Measurements from ENCODE around the gene SOWAHD.
"Not testable (repeated sequence)": the region's sequence is repeated elsewhere in the genome, so short reads cannot be mapped to it uniquely, and the experiment has no call there.

The SOWAHD gene, protein sequence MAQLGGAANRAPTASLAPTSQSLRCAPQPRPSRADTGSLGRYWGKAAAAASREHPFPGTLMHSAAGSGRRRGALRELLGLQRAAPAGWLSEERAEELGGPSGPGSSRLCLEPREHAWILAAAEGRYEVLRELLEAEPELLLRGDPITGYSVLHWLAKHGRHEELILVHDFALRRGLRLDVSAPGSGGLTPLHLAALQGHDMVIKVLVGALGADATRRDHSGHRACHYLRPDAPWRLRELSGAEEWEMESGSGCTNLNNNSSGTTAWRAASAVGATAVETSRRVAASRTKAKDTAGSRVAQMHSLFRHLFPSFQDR

DNA sequence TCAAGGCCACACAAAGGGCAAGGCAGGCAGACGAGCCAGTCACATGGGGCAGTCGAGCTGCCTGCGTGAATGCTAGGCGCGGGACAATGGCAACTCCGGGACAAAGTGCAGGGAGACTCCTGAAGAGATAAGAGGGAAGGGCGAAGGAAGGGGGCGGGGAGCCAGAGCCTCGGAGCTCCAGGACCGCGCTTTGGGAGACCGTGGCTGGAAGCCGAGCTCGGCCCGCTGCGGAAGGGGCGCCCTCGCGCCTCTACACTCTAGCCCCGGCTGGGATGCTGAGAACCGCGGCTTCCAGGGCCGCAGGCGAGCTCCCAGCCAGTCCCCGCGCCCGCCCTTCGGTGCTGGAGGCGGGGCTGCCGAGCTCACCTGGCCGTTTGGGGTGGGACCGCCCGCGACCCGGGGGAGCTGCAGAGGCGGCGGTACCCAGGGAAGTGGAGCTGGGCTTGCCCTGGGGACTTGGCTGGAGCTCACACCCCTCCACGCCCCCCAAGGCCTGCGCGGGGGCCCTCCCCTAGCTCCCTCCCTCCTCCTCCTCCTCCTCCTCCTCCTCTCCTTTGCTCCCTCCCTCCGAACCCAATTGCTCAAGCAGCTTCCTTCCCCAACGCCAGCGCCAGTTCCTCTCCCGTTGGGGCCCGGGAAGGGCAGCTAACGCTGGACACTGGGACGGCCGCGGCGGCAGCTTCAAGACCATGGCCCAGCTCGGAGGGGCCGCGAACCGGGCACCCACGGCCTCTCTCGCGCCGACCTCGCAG is at the start of gene SOWAHD:
SOWAHD (plus strand) TSS at position 610 of the 752 bp plus-strand sequence; CDS start at position 690, 80 bp downstream.
- DNase-seq (ENCODE audit: low spot score), result no peak

DNA sequence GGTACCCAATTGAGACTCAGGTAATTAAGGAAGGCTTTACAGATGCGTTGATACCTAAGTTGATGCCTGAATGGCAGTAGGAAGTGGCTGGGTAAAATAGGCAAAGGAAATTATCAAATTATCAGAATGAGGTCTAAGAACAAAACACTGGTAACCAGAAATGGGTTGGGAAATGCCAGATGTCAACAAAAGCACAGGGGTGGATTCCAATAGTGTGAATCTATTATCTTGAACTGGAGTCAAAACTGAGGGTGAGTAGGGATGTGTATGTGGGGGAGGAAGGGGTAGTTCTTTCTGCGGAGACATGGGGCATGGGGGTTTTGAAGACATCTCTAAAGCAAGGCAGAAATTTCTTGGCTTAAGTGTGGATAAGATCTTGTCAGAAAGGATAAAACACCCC is 49.5 kb upstream of the SOWAHD start:
- no peak for DNase-seq (ENCODE audit: low spot score)

DNA sequence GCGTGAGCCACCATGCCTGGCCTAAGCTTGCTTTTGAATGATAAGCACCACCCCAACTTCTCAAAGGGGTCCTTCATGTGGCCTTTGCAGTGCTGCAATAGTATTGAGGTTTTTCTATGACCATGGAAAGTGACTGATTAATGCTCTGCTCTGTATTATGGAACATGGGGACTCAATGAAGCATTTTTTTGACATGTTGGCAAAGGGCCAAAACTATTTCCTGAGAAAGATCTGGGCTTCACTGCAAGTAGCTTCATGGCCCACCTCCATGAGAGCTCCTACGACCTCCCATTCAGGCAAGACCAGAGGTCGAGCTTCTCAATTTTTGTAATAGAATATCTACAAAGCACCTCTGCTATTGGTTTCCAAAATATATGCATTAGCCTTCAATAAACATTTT is 48.8 kb upstream of the SOWAHD start:
- DNase-seq (ENCODE audit: low spot score), result no peak

DNA sequence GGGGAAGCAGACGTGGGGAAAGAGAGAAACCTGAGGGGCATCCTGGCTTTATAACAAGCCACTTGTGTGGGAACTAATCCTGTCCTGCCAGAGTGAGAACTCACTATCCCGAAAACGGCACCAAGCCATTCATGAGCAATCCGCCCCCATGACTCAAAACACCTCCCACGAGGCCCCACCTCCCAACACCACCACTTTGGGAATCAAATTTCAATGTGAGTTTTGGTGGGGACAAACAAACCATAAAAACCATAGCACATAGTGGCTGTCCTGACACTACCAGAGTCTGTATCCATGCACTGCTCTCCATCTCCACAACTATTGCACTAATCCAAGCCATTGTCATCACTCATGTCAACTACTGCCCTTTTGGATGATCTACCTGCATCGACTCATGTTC is 36.9 kb upstream of the SOWAHD start:
- no peak for DNase-seq (ENCODE audit: low spot score)

DNA sequence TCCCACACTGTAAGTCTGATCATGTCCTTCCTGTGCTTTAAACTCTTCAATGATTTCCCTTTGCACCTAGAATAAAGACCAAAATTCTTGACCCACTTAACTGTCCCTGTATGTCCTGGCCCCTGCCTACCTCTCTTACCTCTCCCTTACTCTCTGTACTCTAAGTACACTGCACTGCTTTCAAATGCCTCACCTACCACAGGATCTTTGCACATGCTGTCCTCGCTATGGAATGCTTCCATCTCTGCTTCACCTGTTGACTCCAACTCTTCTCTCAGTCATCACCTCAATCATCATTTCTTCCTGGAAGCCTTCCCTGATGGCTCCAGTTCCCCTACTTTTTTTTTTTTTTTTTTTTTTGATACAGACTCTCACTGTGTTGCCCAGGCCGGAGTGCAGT is 36.5 kb upstream of the SOWAHD start:
- DNase-seq (ENCODE audit: low spot score), result no peak

DNA sequence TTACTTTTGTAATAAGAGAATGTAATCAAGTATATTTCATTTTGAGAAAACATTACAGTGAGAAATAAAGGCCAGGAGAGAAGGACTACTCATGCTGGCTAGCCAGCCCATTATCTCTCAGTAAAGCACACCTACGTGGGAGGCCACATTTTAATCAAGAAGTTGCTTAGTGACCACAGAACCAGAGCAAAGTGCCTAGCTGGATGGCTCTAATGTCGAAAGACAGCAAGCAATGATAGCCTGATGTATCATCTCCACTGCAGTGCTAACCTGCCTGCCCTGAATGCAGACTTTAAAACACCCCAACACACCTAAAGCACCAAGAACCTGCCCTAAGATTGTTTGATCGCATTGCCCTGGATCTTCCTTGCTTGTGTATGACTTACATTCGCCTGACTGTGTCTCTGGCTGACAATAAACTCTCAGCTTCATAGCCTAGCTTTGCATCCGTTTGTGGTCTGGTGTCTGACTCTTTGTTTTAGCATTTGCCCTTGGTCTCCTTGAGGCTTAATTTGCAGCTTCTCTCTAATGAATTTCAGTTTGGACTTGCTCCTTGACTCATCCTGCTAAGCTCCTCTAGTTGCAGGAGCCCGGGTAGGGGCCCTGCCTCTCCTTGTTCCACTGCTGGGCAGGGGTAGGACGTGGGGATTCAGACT is 31.4 kb upstream of the SOWAHD start:
- no peak for DNase-seq (ENCODE audit: low spot score)

DNA sequence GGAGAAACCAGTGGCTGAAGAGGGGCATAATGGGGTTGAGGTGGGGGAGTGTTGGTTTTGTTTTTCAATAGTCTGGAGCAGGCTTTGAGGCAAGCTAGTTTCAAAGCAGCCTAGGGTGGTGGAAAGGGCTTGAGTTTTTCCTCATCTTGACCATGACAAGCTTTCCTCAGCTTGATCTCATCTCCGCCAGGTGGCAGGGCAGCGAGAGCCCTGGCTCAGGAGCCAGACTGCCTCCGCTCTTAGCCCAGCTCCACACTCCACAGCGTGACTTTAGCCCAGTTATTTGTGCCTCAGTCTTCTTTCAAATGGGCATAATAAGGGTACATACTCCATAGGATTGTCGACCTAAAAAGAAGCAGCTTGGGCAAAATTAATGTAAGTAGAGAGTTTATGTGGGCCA is 29.9 kb upstream of the SOWAHD start:
- peak; percentile 17 for DNase-seq (ENCODE audit: low spot score)

DNA sequence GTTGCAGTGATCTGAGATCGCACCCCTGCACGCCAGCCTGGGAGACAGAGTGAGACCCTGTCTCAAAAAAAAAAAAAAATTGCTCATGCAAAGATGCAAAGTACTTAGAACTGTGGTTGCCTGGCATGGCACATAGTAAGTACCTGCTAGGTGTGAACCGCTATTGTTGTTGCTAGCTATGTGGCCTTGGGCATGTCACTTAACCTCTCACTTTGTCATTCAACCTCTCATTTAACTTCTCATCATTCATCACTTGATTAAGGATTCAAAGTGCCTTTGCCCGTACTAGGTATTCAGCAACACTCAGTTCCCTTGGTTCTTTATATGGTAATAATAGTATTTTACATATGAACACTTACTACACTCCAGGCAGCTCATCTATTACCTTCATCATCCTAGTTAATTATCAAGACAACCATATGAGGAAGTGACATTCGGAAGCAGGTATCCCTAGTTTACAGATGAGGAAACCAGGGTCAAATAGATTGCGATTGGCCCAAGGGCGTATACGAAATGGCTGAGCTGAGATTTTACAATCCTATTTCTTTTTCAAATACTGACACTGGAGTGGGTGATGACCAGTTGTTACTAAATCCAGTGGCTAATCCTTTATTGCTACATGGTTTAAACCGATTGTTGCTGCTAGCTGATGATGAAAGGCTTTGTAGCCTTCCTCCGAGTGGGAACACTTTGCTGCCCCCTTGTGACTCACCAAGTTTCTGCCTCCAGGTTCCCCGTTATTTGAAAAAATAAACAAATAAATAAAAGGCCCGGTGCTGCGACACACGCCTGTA is 28.8 kb upstream of the SOWAHD start:
- peak; percentile 78 for DNase-seq (ENCODE audit: low spot score)

DNA sequence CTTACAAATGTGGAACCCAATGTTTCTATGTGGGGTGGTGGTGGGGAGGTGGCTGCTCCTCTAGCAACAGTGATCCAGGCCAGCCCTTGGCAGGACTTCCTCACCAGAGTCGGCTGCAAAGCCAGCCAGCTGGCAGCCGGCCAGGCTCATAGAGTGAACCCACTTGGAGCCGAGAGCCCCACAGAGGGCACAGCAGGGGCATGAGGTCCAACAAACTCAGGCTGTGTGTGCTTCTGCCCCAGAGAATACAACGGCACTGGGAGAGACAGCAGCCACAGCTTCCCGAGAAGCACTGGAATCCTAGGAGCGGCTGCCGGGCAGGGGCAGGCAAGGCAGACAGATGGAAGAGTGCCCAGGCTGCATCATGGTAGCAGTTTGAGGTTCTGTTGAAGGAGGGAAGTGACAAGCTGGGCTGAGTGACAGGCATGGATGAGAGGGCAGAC is 23.5 kb upstream of the SOWAHD start:
- no peak for DNase-seq (ENCODE audit: low spot score)

DNA sequence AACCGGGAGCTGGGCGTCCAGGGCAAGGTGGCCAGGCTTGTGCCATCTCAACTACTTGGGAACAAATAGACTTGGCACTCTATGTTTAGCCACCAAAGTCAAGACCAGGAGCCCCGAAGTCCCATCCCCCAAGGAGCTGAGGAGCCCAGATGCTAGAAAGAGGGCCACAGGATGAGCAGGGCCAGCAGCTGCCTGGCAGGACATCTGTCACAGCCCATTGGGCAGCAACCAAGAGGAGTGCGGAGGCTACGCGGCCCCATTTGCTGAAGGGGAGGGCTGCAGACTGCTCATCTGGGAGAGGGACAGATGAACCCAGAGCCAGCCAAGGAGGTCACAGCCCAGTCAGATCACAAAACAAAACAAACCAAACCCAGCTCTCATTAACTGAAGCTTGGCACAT is 22.9 kb upstream of the SOWAHD start:
- DNase-seq (ENCODE audit: low spot score), result no peak

DNA sequence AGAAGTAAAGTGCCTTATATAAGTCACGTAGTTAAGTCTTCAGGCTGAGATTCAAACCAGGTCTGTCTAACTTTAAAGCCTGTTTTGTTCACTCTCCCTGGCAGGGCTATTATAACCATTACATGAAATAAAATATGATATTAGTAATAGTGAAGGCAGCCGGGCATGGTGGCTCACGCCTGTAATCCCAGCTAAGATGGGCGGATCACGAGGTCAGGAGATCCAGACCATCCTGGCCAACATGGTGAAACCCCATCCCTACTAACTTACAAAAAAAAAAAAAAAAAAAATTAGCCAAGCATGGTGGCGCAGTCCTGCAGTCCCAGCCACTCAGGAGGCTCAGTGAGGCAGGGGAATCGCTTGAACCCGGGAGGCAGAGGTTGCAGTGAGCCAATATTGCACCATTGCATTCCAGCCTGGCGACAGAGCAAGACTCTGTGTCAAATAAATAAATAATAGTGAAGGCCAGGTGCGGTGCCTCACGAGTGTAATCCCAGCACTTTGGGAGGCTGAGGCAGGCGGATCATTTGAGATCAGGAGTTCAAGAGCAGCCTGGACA is 22.1 kb upstream of the SOWAHD start:
- no peak for DNase-seq (ENCODE audit: low spot score)

DNA sequence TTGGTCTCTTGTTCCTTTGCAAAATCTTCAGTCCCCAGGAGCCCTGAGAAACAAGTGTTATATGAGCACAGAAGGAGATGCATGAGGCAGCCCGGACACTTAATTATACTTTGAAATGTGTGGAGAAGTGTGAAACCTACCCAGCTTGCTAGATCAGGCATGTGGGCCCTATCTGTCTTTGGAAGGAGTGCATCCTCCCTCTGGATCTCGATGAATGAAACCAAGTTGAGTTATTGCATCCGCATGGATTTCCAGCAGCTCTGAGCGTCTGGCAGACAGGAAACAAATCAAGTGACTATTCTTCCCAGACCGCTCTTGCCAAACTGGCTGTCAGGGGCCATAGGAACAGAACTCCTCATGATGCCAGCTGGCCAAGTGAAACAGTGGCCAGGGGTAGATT is 19.6 kb upstream of the SOWAHD start:
- DNase-seq (ENCODE audit: low spot score), result no peak

DNA sequence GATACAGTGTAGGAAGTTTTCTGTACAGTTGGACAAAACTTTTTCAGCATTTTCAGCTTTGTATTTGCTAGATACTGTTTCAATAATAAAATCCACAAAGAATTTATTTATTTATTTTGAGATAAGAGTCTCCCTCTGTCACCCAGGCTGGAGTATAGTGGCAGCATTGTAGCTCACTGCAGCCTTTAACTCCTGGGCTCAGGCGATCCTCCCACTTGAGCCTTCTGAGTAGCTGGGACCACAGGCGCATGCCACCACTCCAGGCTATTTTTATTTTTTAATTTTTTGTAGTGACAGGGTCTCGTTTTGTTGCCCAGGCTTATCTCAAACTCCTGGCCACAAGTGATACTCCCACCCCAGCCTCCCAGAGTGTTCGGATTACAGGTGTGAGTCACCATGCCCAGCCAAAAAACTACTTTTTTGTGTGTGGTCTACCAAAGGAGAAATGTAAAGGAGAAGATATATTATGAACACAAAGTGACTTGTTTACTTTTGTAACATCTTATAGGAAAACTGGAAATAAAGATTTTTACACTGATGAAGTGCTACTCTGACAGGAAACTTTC is 13.0 kb upstream of the SOWAHD start:
- no peak for DNase-seq (ENCODE audit: low spot score)

DNA sequence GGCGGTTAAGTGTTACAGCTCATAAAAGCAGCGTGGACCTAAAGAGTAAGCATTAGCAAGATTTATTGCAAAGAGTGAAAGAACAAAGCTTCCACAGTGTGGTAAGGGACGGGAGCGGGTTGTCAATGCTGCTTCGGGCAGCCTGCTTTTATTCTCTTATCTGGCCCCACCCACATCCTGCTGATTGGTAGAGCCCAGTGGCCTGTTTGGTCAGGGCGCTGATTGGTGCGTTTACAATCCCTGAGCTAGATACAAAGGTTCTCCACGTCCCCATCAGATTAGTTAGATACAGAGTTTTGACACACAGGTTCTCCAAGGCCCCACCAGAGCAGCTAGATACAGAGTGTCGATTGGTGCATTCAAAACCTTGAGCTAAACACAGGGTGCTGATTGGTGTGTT is 8.3 kb upstream of the SOWAHD start:
- not testable (repeated sequence) for DNase-seq (ENCODE audit: low spot score)

DNA sequence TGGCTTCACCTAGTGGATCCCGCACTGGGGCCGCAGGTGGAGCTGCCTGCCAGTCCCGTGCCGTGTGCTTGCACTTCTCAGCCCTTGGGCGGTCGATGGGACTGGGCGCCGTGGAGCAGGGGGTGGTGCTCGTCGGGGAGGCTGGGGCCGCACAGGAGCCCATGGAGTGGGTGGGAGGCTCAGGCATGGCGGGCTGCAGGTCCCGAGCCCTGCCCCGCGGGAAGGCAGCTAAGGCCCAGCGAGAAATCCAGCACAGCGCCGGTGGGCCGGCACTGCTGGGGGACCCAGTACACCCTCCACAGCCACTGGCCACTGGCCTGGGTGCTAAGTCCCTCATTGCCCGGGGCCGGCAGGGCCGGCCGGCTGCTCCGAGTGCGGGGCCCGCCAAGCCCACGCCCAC is 7.6 kb upstream of the SOWAHD start:
- DNase-seq (ENCODE audit: low spot score), result not testable (repeated sequence)

DNA sequence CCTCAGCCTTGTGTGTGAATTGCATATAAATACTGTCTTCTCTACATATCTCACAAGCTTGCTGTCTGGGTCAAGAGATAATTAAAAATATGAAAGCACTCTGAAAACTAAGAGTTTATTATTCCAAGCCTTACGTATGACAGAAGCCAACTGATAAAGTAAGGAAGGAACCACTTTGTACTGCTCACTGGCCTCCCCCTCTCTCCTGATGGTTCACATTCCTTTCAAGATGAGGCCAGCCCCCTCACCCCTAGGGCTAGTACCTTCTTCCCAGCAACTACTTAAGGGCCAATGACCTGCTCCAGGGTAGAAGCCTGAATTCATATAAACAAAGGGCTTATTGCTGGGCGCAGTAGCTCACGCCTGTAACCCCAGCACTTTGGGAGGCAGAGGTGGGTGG is 5.4 kb upstream of the SOWAHD start:
- no peak for DNase-seq (ENCODE audit: low spot score)

DNA sequence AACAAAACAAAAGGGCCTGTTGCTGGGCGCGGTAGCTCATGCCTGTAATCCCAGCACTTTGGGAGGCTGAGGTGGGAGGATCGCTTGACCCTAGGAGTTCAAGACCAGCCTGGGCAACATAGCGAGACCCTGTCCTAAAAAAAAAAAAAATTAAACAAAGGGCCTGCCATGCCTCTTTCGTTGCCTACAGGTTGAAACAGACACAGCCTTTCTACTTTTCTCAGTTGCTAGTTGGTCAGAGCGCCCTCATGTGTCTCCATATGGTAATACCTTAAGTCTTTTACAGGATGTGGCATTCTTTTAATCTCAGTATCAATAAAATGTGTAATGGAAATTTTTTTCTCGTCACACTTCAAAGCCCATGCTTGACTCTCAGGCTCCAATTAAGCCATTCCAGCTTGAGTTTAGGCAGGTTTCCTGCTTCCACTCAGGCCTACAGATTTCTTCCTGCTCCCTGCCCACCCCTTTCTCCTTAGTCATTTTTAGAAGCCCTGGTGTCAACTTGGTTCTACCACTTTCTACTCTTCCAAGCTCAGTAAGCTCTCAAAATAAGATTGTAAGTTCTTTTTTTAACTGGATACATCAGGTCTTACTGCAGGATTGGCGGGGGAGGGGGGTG is 4.6 kb upstream of the SOWAHD start:
- peak; percentile 90 for DNase-seq (ENCODE audit: low spot score)

DNA sequence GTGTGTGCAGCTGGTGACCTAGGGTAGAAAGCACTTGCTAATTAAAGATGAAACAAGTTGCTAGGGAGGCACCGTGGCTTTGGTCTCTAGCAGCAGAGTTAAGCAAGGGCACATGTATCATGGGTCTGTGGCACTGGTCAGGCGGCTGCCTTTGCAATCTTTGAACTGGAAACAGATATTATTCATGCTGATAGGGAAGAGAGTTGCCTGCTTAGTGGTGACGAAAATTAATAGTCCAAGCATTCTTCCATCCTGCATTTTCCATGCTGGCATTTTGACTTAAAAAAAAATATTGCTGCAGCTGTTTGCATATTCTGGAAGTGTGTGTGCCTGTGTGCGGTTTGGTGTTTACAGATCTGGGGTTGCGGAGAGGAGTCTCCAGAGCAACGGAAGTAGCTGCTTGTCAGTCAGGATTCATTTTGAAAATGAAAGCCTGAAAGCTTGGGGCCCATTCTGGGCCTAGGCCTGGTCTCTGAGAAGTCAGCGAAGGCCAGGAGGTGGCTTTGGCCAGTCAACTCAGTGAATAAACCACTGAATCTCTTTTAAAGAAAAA is 2.3 kb upstream of the SOWAHD start:
- peak; percentile 86 for DNase-seq (ENCODE audit: low spot score)

DNA sequence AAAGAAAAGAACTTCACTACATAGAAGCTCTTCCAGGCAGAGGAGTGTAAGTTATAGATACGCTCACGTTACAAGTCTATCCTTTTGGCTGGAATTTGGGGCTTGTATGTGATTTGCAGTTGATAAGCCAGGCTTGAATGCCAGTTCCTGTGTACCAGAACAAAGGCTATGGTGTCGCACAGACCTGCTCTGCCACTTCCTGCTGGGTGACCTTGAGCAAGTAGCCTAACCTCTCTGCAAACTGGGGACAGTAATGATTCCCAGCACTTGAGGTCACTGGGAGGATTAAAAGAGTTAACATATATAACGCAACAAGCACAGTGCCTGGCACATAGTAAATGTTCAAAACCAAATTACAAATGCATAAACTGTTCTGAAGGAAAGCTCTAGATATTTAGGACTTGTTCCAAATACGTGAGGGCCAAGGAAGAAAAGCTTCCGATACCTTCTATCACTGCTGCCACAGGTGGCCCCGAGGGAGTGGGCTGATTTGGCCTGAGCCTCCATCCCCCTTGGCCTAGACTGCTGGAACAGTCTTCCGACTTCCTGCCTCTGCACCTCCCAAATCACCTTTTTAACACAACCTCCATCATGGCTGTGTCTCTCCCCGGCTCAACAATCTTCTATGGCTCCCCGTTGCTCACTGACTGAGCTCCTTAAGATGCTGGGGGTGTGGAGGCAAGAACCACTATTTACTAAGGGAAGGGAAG is 1.3 kb upstream of the SOWAHD start:
- peak; percentile 29 for DNase-seq (ENCODE audit: low spot score)

DNA sequence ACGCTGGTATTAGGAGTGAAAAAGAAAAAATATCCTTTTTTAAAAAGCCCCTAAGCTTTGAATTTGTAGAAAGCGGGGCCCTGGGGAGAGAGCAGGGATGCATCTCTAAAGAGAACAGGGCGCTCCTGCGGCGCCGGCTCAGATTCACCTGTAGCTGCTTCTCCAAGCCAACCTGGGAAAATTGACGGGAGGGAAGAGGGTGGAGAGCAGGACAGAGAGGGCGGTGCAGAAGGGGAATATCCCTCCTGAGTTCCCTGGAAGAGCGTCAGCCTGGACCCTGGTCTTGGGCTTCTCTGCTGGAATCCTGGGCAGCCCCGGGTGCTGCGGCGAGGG is 776 bp upstream of the SOWAHD start:
- no peak for DNase-seq (ENCODE audit: low spot score)

All from NAMALWA (cell line).